HG03565 (cell line): ENCODE data around the gene GUCY1A2.
"Not testable (repeated sequence)": the region's sequence is repeated elsewhere in the genome, so short reads cannot be mapped to it uniquely, and the experiment has no call there.

Experiments used
- ATAC-seq: cut with Tn5 transposase; IDR thresholded peaks from one replicate; pipeline ENCODE4 v1.9.1; 2021; ENCODE audit warnings: mild to moderate bottlenecking, moderate library complexity; ENCODE audit not compliant: unreplicated experiment

The GUCY1A2 gene

DNA sequence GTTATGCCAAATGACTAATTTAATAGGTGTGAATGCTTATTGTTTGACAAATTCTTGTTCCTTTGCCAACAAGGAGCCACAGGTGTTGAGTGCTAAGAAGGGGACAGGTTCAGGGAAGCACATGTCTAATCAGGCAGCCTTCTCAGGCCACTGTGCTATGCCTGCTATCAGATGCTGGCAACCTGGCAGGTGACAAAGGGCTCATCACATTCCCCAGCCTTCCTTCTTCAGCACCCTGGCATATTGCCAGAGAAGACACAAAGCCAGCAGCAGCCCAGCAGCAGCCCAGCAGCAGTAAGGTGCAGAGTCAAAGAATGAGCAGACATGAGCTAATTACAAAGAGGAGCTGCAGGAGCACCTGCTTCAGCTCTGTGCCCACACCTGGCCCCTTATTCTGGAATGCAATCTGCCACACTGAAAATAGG is 68.2 kb downstream of the GUCY1A2 start:
- no peak for ATAC-seq

DNA sequence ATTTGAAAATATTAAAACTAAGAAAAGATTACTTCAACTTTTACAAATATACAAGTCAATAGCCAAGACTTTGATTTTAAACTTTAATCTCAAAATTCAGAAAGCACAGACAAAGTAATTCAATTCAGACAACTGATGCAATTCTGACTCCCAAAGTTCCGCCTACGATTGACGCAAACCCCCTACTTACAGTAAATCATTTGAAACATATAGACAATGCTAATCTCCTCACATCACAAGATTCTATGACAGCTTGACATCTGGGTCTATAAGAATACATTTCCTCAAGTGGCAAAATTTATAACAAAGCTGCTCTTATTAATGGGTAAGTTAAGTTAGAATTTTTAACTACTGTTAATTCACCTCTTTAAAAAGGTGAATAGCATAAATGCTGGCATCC is 75.2 kb downstream of the GUCY1A2 start:
- ATAC-seq: no peak

DNA sequence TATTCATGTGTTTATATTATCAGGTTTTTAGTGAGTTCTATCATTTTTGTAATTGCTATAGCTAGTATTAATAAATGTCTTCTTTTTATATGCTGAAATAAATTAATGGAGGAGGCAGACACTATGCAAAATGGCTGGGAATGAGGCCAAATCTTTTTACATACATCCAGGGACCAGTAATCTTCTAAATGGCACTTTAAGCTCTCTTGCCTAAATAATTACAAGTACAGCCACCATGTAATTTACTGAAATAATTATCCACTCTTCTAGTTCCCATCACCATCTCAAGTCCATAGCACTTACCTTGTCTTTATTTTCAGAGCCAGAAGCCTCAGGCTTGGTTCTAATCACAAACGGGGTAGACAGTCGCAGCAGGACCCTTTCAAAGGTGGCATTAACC is 79.1 kb downstream of the GUCY1A2 start:
- no peak for ATAC-seq

DNA sequence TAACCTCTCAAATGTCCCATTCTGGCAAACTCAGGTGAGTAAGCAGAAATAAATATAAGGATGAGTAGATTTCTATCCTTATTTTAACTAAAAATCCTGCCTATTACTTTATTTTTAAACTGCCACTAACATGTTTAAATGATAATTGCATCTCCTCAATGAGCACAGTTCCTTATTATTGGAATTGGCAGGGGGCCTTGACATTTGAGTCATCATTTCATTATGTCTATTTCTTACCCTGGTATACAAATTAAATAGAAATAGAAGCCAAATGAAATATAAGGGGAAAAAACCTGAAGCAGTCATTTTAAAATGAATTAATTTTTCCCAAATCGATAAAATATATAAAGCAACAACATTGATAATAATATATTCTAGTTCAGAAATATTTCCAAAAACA is 81.2 kb downstream of the GUCY1A2 start:
- no peak for ATAC-seq

DNA sequence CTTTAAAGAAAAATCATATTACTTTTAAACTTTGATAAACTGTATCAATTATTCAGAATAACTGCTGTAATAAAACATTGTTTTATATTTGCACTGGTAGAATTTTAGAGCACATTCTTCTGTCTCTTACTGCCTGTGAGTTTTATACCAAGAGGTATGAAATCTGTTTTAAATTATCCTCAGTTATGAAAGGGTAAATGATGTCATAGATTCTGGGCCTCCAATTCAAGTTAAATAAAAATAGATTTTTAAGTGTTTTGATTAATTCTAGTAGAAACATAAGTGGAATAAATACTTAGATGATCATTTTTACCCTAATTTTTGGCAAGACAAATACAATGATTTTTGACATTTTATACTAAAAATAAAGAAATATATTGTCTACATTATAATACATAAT is 93.0 kb downstream of the GUCY1A2 start:
- ATAC-seq: no peak

DNA sequence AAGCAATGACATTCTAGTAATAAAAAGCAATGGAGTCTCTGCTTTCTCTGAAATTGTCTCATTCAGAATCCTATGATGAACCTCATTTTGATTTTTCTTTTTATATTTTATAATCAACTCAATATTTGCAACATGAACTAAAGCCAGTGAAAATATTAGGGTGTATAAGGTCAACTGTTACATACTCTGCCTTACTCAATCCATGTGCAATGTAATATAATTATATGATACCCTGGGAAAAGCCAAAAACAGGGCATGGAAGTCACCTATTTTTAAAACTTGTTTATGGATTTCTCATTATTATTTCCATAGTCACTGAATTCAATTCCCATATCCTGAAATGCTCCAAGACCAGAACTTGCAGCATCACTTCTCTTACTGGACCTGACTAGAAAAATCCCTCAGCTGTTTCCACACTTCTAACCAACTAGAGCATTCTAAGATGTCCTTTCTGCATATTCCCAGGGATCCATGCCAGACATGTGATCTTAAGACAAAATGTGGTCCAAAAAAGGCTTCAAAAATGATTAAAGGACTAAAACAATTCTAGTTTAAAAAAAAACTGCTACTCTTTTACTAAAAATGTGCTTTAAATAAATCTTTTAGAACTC is 97.3 kb downstream of the GUCY1A2 start:
- no peak for ATAC-seq

DNA sequence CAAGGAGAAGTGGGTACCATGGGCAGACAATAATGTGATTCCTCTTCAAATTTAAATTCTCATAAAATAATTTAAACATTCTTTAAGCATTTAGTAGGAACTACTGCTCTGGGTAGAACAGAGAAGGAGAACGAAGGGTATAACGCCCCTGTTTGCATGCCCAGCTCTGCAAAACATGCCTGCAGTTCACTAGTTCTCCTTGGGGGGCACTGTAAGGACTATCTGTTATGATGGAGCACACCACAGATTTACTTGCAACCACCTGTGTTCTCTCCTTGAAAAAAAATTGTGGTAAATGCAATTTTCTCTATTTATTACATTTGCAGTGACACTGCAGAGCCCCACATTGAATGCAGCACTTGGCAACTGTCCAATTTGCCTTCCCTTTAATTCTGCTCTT is 100.3 kb downstream of the GUCY1A2 start:
- ATAC-seq: peak; percentile 67

DNA sequence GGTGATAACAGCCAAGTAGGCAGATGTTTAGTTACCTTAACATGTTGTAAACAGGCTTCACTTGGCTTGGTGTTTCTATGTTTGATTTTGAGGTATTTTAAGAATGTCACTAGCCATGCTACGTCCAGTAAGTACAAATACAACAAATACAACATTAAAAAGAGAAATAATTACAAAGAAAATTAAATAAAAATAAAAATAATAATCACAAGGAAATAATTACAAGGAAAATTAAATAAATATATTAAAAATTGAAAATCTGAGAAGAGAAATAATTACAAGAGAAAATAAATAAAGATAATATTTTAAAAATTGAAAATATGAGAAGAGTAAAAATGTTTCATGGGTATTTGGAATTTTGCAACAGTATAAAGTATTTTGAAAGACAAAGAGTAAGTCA is 103.9 kb downstream of the GUCY1A2 start:
- no peak for ATAC-seq

DNA sequence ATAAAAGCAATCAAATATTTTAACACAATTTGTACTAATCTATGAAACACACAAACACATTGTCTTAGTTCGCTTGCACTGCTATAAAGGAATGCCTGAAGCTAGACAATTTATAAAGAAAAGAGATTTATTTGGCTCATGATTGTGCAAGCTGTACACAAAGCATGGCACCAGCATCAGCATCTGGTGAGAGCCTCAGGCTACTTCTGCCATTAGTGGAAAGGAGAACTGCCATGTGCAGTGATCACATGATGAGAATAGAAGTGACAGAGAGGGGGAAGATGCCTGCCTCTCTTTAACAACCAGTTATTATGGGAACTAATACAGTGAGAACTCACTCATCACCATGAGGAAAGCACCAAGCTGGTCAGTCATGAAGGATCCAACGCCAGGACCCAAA is 105.1 kb downstream of the GUCY1A2 start:
- no peak for ATAC-seq

DNA sequence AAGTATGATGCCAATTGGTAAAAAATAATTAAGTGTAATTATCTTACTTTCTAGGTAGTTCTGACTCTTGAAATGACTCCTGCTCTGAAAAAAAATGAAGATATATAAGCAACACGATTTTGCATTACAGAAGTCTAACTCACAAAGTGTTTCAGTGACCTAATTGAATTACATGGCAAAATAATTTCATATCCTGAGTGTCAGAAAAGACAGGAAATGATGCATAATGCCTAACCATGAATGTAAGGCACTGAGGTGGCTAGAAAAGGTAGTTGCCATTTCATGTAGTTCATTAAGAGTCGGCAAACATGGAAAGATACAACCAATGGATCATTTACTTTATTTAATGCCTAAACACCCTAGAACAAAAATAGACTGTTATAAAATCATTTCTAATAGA is 113.5 kb downstream of the GUCY1A2 start:
- ATAC-seq: no peak

DNA sequence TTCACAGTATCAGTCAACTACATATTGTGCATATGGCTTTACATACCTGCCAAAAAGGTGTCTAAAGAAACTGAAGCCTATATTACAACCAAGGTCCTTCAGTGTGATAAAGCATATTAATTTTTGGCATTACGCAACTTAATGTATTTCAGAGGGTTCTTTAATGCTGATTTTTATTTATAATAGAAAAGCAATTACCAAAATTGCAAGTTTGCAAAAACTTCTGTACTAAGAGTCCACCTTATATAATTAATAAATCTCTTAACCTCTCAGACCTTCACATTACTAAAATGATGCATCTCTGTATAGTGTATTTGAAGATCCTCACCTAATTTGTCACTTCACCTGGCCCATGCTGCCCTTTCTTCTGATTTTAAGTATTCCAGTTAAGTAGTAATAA is 128.6 kb downstream of the GUCY1A2 start:
- ATAC-seq: no peak

DNA sequence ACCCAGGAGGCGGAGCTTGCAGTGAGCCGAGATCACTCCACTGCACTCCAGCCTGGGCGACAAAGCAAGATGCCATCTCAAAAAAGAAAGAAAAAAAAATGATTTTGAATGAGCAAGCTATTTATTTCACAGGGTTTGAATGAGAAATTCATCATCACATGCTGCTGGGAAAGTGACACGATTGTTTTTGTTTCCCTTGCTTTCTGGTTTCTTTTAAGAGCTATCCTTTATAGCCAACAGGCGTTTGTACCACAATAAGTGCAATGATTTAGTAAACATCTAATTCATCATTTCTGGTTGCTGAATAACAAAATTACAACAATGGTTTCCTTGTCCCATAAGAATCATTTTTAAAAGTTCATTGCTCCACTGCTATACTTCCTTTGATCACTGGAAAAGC is 129.9 kb downstream of the GUCY1A2 start:
- ATAC-seq: no peak

DNA sequence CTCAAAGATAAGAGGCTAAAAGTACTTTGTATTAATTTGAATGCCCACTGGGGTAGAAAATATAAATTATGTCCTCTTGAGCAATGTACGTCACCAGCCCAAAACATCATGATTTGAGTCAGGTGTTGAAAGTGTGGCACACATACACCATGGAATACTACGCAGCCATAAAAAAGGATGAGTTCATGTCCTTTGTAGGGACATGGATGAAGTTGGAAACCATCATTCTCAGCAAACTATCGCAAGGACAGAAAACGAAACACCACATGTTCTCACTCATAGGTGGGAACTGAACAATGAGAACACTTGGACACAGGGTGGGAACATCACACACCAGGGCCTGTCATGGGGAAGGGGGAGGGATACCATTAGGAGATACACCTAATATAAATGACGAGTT is 134.6 kb downstream of the GUCY1A2 start:
- not testable (repeated sequence) for ATAC-seq

DNA sequence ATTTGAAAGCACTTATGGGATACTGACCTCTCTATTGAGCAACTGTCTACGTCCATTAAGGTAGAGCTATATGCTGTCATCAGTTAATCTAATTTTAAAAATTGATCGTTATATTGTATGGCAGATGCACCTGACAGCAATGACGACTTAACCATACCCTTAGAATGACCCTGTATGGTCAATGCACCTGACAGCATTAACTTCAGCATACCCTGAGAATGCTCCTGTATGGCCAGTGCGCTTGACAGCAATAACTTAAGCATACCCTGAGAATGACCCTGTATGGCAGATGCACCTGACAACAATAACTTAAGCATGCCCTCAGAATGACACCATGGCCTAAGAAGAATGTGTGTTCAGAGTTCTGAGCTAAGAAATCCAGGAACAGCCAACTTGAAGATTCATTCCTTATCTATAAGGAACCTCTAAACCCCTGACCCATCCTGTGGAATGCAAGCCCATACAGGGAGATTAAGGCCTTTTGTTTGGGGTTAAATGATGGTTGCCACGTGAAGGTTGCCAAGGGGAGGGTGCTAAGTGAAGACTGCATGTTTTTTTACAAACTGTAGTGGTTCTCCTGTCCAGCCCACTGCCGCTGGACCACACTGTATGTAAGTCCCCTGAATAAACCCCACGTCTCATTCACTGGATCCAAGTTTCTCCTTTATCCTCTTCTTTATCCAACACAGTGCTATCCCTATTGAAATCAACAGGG is 138.3 kb downstream of the GUCY1A2 start:
- no peak for ATAC-seq

DNA sequence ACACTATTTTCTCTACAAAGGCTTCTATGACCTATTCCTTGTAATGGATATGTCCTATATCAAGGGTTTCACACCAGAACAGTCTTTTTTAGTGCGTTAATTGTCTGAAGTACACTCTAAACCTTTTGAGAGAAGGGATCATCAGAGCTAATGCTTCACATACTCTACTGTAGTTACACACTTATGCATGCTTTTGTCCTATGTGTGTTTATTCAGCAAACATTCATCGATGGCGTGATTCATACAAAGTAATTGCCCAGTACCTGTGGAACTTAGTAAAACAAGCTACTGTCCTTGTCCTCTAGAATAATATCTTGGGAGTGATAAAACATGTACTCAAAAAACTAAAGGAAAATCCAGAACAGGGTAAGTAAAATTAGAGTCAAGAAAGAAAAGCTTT is 139.2 kb downstream of the GUCY1A2 start:
- no peak for ATAC-seq

DNA sequence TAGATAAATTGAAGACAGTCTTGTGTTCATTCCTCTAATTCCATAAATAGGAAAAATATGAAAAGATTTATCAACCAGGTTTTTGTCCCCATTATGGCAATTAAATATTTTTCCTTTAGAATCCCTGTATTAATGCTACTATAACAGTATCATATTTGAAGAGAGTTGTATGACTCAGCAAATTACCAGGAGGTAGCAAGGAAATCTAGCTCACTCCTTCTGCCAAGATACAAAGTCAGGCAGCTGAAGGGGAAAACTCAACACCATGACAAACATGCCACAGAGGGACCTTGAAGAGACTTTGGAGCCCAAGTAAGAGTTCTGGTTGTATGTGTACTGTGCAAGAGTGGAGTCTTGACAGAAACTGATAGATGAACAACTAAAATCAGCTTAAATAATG is 143.3 kb downstream of the GUCY1A2 start:
- no peak for ATAC-seq

DNA sequence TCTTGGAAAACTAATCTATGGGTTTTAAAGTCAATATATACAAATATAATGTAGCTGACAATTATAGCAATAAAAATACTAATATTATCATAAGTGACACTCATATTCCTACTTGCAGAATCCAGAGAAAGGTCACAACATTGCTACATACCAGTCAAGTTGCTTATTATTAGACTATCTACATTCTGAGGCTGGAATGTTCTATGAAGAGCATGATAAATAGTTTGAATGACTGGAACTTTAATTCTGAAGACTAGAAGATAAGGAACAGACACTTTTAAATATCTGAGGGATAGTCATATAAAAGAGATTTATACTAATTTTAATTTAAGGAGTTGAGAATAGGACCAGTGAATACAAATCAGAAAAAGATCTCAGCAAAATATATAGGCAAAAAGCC is 146.0 kb downstream of the GUCY1A2 start:
- no peak for ATAC-seq

DNA sequence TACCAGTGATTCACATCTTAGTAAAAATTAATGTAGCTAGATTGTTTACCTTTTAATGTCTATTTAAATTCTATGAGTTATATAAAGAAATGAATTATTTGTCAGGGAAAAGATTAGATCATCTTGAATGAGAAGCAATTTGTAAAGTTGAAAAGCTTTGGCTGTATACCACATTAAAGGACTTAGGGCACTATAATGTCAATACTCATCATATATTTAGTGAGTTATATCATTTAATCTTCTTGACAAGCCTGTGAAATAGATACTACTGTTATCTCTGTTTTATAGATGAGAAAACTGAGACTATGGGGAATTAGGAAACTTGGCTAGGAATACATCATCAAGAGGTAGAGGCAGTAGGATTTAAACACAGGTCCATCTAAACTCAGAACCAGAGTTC is 160.1 kb downstream of the GUCY1A2 start:
- ATAC-seq: no peak

DNA sequence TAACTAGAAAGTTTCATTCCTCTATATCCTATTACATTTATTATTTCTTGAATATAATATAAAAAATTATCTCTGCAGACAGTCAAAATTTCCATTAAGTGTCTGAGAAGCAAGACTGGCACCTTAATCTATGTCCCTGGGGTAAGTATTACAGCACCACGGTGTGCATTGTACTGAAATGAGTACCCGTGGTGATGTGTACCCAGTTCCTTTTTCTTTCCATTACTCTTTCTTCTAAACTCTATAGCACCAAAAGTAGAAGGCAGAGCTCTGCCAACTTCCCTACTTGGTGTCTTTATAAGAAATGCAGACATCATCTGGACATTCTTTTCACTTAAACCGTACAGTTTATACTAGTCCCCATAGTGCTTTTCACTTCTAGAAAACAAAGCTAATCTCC is 161.7 kb downstream of the GUCY1A2 start:
- ATAC-seq: no peak

DNA sequence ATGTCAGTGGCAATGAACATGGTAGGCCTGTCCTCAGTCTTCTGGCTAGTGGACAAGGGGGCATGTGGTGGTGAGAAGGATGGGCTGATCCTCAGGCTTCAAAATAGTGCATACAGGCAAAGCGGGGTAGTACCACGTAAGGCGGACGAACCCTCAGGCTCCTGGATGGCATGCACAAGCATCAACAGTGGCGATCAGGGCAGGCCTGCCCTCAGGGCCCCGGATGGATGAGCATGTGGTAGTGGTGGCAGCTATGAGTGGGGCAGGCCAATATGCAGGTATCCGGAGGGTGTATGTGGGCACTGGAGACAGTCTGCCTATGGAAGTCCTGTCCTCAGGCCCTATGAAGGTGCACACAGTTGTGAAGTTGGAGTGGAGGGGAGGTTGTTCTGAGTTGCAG is 163.8 kb downstream of the GUCY1A2 start:
- no peak for ATAC-seq

DNA sequence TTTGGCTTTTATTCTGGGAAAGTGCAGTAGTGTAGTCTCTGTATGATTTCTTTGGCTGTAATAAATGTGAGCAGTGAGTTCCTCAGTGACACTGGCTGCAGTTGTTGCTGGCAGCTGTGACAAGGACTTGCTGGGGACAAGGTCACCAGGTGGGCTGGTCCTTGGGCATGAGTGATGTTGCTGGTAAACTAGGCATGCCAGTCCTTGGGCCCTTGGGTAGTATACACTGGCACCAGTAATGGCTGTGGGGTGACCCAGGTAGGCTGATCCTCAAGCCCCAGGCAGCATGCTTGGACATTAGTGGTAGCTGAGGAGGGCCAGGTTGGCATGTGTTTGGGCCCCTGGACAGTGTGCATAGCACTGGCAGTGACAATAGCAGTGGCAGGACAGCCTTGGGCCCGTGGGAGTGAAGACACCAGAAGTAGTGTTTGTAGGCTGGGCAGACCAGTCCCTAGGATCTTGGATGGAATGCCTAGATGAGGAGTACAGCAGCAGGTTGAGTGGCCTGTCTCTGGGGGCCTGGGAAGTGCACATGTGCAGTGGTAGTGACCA is 164.3 kb downstream of the GUCY1A2 start:
- no peak for ATAC-seq

DNA sequence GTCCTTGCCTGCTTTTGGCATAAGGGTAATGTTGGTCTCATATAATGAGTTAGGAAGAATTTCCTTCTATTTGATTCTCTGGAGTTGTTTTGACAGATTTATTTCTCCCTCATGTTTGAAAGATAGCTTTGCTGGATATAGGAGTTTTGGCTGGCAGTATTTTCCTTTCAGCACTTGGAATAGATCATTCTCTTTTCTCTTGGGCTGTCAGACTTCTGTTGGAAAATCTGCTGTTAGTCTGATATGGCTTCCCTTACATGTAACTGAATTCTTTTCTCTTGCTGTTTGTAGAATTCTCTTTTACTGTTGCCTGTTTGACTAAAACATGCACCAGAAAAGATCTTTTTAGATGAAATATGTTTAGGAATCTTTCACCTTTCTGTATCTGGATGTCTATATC is 165.5 kb downstream of the GUCY1A2 start:
- no peak for ATAC-seq

DNA sequence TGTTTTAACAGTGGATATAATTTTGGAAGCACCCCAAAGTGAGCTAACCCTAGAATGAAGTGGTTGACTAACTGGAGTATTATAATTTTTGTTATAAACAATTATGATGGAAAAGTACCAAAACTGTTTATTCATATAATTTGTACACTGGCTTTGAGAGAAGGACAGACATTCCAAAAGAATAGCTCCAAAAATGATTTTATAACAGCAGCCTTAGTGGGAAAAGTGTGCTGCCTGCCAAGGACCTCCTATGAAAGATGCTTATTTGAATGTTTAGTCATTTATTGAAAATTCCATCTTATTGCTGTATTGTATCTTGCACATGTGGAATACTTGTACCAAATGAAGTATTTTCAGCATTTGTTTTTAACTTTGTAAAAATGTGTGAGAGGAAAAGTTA is 169.8 kb downstream of the GUCY1A2 start:
- ATAC-seq: no peak
